Measurements from ENCODE around the gene ZFAND5.

The ZFAND5 gene

GRCh38 chr9:72383978-72384709 lies 19.1 kb upstream of the ZFAND5 start:
- TF ChIP-seq GATA2 (IDR thresholded peaks at IDR 0.05; ENCODE audit: low read depth, low read length) (no peak), GATA3 (IDR thresholded peaks at IDR 0.05; ENCODE audit: low read depth, low read length) (no peak)

GRCh38 chr9:72382405-72382804 lies 17.4 kb upstream of the ZFAND5 start:
- TF ChIP-seq GATA3 (IDR thresholded peaks at IDR 0.05; ENCODE audit: low read depth, low read length): no peak
- no peak for TF ChIP-seq GATA2 (IDR thresholded peaks at IDR 0.05; ENCODE audit: low read depth, low read length)

DNA sequence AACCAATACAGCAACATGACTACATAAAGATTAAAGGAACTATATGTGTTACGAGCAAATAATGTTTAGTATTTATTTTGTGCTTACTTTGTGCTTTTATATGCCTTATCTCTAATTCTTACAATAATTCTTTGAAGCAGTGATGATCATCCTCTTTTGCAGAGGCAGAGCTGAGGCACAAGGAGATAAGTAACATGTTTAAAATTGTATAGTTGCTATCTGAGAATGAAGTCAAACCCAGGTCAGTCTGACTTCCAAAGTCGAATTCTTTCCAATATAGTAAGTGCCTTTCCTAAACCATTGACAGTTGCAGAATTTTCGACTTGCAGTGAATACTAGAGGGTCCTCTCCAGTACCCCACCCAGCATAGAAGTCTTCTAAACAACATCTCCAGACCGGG lies 12.0 kb upstream of the ZFAND5 start:
- TF ChIP-seq GATA3 (IDR thresholded peaks at IDR 0.05; ENCODE audit: low read depth, low read length) (no peak), GATA2 (IDR thresholded peaks at IDR 0.05; ENCODE audit: low read depth, low read length) (no peak)

DNA sequence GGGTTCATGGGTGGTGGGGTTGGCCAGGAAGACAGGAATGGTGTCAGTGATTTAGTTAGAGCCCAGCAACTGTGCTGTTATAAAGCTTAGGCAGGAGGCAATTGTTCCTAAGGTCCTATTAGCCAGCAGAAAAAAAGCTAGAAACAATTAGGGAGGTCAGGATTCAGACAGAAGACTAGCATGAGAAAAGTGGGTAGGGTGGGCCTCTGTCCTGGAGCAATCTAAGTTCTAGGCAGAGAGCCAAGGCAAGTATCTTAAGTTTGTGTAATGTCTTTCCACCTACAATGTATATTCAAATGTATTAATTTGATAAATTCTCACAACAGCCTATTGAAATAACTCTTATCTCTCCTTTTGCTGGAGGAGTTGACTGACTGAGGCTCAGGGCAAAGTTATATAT lies 6.1 kb upstream of the ZFAND5 start:
- TF ChIP-seq GATA3 (IDR thresholded peaks at IDR 0.05; ENCODE audit: low read depth, low read length) (no peak), GATA2 (IDR thresholded peaks at IDR 0.05; ENCODE audit: low read depth, low read length) (no peak)

DNA sequence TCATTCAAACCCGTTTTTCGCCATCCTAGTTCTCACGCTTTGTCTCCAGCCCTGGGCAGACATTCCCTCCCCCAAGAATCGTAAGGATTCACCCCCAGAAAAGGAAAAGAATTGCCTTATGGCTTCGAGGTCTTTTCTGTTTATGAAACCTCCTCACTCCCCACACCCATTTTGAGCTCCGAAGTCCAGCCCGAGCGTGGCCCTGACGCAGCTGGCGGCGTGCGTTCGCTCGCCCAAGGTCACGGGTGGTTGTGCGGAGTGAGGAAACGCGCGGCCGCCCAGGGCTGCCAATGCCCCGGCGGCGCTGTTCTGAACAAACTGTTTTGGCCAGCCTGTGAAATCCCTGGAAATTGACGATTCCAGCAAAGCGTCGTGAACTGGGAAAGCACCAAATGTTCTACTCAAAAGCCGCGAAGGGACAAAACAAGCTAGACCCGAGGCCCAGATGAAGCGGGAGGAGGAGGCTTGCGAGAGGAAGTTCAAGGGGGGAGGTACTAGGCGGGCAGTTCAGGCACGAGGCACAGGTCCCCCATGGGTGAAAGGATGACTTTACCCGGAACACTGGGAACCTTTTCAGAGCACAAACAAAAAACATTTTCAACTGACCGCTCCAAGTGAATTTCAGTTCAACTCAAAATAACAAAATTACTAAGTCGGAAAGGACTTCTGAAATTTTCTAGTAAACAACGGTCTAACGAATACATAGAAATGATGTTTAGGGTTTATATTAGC lies 683 bp upstream of the ZFAND5 start:
- no peak for TF ChIP-seq GATA3 (IDR thresholded peaks at IDR 0.05; ENCODE audit: low read depth, low read length)
- no peak for TF ChIP-seq GATA2 (IDR thresholded peaks at IDR 0.05; ENCODE audit: low read depth, low read length)

DNA sequence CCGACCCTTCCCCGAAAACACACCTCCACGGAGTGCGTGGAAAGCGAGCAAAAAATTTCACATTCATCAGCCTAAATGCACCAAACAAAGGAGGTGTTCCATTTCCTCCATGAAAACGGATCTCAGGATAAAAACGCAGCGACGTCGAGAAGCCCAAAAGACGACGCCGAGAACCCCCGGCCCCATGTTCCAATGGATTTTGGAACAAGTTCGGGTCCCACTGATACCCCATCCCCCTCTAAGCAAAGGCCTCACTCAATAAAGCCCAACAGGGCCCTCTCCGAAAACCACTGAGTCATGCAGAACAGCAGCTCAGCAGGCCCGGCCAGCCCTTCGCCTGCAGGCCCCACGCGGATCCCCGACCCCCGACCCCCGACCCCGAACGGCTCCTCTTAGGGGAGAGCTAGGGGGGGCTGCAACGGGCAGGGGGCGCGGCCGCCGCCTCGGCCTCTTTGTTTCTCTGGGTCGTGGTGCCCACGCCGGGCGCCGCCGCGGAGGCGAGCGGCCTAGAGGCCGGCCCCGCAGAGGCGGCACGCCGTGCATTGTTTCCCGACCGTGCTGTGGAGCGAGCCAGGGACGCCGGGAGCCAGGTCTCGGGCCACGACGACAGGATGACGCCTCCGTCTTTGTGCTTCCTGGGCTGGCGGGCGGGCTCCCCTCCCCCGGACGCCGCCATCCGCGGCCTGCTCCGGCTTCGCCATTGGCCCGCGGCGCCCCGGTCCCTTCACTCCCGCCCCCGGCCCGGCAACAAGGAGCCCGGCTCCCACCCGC lies 915 bp downstream of the ZFAND5 start:
- no peak for TF ChIP-seq GATA2 (IDR thresholded peaks at IDR 0.05; ENCODE audit: low read depth, low read length)
- no peak for TF ChIP-seq GATA3 (IDR thresholded peaks at IDR 0.05; ENCODE audit: low read depth, low read length)

- TF ChIP-seq GATA2 (IDR thresholded peaks at IDR 0.05; ENCODE audit: low read depth, low read length) (no peak), GATA3 (IDR thresholded peaks at IDR 0.05; ENCODE audit: low read depth, low read length) (no peak)
Measured at GRCh38 chr9:72363236-72363635, 1.8 kb downstream of the ZFAND5 start.

DNA sequence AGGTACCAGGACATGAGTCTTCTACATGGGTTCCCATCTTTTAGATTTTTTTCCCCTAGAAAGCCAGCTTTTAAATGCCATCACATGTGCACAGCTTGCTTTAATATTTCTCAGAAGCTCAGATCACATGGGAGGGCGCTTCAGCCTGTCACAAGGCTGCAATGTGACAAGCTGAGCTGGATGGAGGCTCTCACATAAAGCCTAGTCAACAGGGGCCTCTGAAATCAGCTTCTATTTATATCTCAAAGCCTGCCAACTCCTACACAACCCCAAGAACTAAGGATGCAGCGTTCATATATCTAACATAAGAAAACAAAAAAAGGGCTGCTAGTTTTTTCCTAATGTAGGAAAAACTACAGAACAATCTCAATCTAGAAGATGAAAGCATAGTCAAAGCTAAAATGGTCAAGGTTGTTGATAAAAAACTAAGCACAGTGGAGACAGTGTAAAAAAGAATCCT lies 2.3 kb downstream of the ZFAND5 start:
- TF ChIP-seq GATA2 (IDR thresholded peaks at IDR 0.05; ENCODE audit: low read depth, low read length) (no peak), GATA3 (IDR thresholded peaks at IDR 0.05; ENCODE audit: low read depth, low read length) (no peak)

- TF ChIP-seq GATA2 (IDR thresholded peaks at IDR 0.05; ENCODE audit: low read depth, low read length): no peak
- TF ChIP-seq GATA3 (IDR thresholded peaks at IDR 0.05; ENCODE audit: low read depth, low read length): no peak
Measured at GRCh38 chr9:72362118-72362531, 2.9 kb downstream of the ZFAND5 start.

GRCh38 chr9:72361217-72361616 lies 3.8 kb downstream of the ZFAND5 start:
- TF ChIP-seq GATA2 (IDR thresholded peaks at IDR 0.05; ENCODE audit: low read depth, low read length) (no peak), GATA3 (IDR thresholded peaks at IDR 0.05; ENCODE audit: low read depth, low read length) (no peak)

DNA sequence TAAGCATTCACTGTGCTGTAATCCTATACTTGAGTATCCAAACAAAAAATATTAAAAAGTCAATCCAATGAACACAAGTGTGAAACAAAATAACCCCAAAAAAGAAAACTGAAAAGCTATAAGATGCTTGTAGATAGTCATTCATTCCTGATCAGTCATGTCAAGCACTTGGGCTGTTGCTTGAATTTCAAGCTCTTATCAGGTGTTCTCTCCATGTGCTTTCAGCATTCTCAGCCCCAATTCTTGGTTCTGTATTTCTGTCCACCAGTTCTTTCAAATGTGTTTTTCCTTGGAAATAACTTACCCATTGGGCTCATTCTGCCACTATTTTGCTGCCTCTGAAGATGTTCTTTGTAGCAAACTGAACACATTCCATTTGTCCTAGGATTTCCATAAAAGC lies 4.7 kb downstream of the ZFAND5 start:
- TF ChIP-seq GATA2 (IDR thresholded peaks at IDR 0.05; ENCODE audit: low read depth, low read length) (no peak), GATA3 (IDR thresholded peaks at IDR 0.05; ENCODE audit: low read depth, low read length) (no peak)

- TF ChIP-seq GATA2 (IDR thresholded peaks at IDR 0.05; ENCODE audit: low read depth, low read length): peak; percentile 91
- TF ChIP-seq GATA3 (IDR thresholded peaks at IDR 0.05; ENCODE audit: low read depth, low read length): peak; percentile 76
Measured at GRCh38 chr9:72356041-72356582, 8.9 kb downstream of the ZFAND5 start.

DNA sequence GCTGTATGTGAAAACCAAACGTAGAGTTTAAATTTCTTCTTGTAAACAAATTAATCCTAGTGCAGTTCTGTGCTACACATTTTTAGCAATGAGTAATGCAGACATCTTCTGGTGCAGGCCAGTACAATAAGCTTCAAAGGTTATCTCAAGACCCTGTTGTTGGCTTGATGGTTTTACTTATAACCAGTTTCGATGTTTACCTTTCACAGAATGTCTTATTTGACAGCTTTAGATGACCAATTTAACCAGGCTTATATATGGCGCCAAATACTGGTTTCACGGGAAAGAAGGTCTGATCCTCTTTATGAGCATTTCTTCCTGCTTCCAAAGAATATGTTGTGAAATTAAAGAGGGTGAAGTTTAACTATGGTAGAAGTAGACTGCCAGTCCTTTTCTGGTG lies 9.9 kb downstream of the ZFAND5 start:
- TF ChIP-seq GATA3 (IDR thresholded peaks at IDR 0.05; ENCODE audit: low read depth, low read length): no peak
- no peak for TF ChIP-seq GATA2 (IDR thresholded peaks at IDR 0.05; ENCODE audit: low read depth, low read length)

- TF ChIP-seq GATA3 (IDR thresholded peaks at IDR 0.05; ENCODE audit: low read depth, low read length) (no peak), GATA2 (IDR thresholded peaks at IDR 0.05; ENCODE audit: low read depth, low read length) (no peak)
Measured at GRCh38 chr9:72354704-72355103, 10.3 kb downstream of the ZFAND5 start.

Measured in SH-SY5Y (cell line).